CD14-positive monocyte (primary cell): Measurements from ENCODE around the gene SLC24A3. TPM values are rescaled to one million over a fixed set of nuclear protein-coding genes. Genes with fewer than 3 reads are reported as not detected.
A peak's percentile ranks its signal among the peaks of the same experiment; 100 is the strongest.

ENCODE experiments used
- DNase-seq, 3 donors: peaks; one replicate each; pipeline ENCODE4 v3.0.0-alpha.2; 2011 to 2022
- H2AFZ ChIP-seq: 2 replicates; pipeline ENCODE4 v1.6.0; 2012; ENCODE audit warnings: mild to moderate bottlenecking, low read depth, low read length, inconsistent platforms; ENCODE audit not compliant: insufficient read depth, poor library complexity, severe bottlenecking
- H3K27ac ChIP-seq, 2 donors: 1 replicate in 1 of 2; 2 replicates in 1 of 2; pipeline ENCODE4 v1.5.1; 2012 to 2013; ENCODE audit warnings: low read length in 2 of 2, control low read depth in 1 of 2, inconsistent platforms in 1 of 2, low read depth in 1 of 2, mild to moderate bottlenecking in 1 of 2
- H3K27me3 ChIP-seq, 2 donors: one replicate each; pipeline versions ENCODE4 v1.6.0 to v1.6.1; 2011 to 2013; ENCODE audit warnings: low read length in 2 of 2; ENCODE audit not compliant: control insufficient read depth in 2 of 2, insufficient read depth in 2 of 2
- H3K36me3 ChIP-seq, 2 donors: replicated peaks in 1 of 2; 1 replicate in 1 of 2; 2 replicates in 1 of 2; pipeline versions ENCODE4 v1.5.1 to v1.6.1; 2012 to 2013; ENCODE audit warnings: low read length in 2 of 2, control low read depth in 1 of 2, inconsistent platforms in 1 of 2, mild to moderate bottlenecking in 1 of 2; ENCODE audit not compliant: insufficient read depth in 2 of 2, control insufficient read depth in 1 of 2
- H3K4me1 ChIP-seq, 2 donors: 1 replicate in 1 of 2; 2 replicates in 1 of 2; pipeline versions ENCODE4 v1.5.1 to v1.6.1; 2012 to 2013; ENCODE audit warnings: low read length in 2 of 2, control low read depth in 1 of 2, inconsistent platforms in 1 of 2, mild to moderate bottlenecking in 1 of 2, moderate library complexity in 1 of 2; ENCODE audit not compliant: insufficient read depth in 2 of 2, control insufficient read depth in 1 of 2
- H3K4me2 ChIP-seq: replicated peaks from 2 replicates; pipeline ENCODE3; 2012; ENCODE audit warnings: low read length, moderate library complexity, mild to moderate bottlenecking; ENCODE audit not compliant: poor library complexity, severe bottlenecking; ENCODE audit errors: extremely low read depth
- H3K4me3 ChIP-seq, 3 experiments: fragments of 200-600 bp in 1 of 3; sonication (generic) in 1 of 3; replicated peaks in 1 of 3; 1 replicate in 2 of 3; 2 replicates in 1 of 3; pipeline ENCODE4 v1.5.1; 2011 to 2013; ENCODE audit warnings: low read length in 3 of 3, mild to moderate bottlenecking in 3 of 3, control low read depth in 2 of 3, low read depth in 2 of 3, inconsistent platforms in 1 of 3, moderate library complexity in 1 of 3
- H3K79me2 ChIP-seq: 2 replicates; pipeline ENCODE4 v1.6.0; 2012; ENCODE audit warnings: mild to moderate bottlenecking, control low read depth, inconsistent platforms, low read length, moderate library complexity; ENCODE audit not compliant: insufficient read depth
- H3K9ac ChIP-seq: 2 replicates; pipeline ENCODE4 v1.6.0; 2017; ENCODE audit warnings: low read length, mild to moderate bottlenecking; ENCODE audit not compliant: insufficient read depth, poor library complexity, severe bottlenecking
- H3K9me3 ChIP-seq, 2 donors: replicated peaks in 1 of 2; 1 replicate in 1 of 2; 2 replicates in 1 of 2; pipeline versions ENCODE4 v1.5.1 to v1.6.1; 2012 to 2013; ENCODE audit warnings: low read length in 2 of 2, control low read depth in 1 of 2; ENCODE audit not compliant: control insufficient read depth in 1 of 2, insufficient read depth in 1 of 2
- H4K20me1 ChIP-seq: 2 replicates; pipeline ENCODE4 v1.6.0; 2012; ENCODE audit warnings: mild to moderate bottlenecking, low read length, control low read depth, moderate library complexity; ENCODE audit not compliant: insufficient read depth
- H3K27ac Mint-ChIP-seq, 7 donors: one replicate each; pipeline ENCODE4 v1.8.0; 2020; ENCODE audit warnings: mild to moderate bottlenecking in 7 of 7, mixed read lengths in 7 of 7, moderate library complexity in 6 of 7, inconsistent platforms in 2 of 7
- H3K27me3 Mint-ChIP-seq, 3 donors: one replicate each; pipeline ENCODE4 v1.8.0; 2021 to 2022; ENCODE audit warnings: low read depth in 3 of 3, mild to moderate bottlenecking in 3 of 3, mixed read lengths in 3 of 3, moderate library complexity in 3 of 3, inconsistent platforms in 1 of 3
- H3K36me3 Mint-ChIP-seq, 2 donors: one replicate each; pipeline ENCODE4 v1.8.0; 2020; ENCODE audit warnings: mixed read lengths in 2 of 2, inconsistent platforms in 1 of 2, mild to moderate bottlenecking in 1 of 2
- H3K4me1 Mint-ChIP-seq: one replicate; pipeline ENCODE4 v1.8.0; 2020; ENCODE audit warnings: mild to moderate bottlenecking, mixed read lengths
- H3K4me3 Mint-ChIP-seq, 2 donors: one replicate each; pipeline ENCODE4 v1.8.0; 2020; ENCODE audit warnings: mild to moderate bottlenecking in 2 of 2, mixed read lengths in 2 of 2, moderate library complexity in 1 of 2
- H3K9me3 Mint-ChIP-seq, 7 donors: one replicate each; pipeline ENCODE4 v1.8.0; 2020 to 2022; ENCODE audit warnings: mixed read lengths in 7 of 7, mild to moderate bottlenecking in 6 of 7, moderate library complexity in 6 of 7, inconsistent platforms in 2 of 7
- WGBS: methylation state at CpG from one replicate; pipeline ENCODE4 v1.1.5; 2013; ENCODE audit warnings: missing lambda C conversion rate; ENCODE audit not compliant: insufficient coverage; 5-methylcytosine and 5-hydroxymethylcytosine counted together
- intact Hi-C, 2 donors: fragments of 100-400 bp; cut with micrococcal nuclease; formaldehyde crosslinking; loops; one replicate each; pipeline versions ENCODE4 v1.15.0 to v1.15.1; 2023
- polyA plus RNA-seq, 3 donors: library from polyadenylated mRNA; depleted of rRNA in 1 of 3; unstranded in 2 of 3; stranded (reverse) in 1 of 3; fragments of 300-500 nt in 2 of 3; fragments of >200 nt in 1 of 3; fragmentation: Illumina TruSeq in 2 of 3; gene quantifications; 1 replicate in 2 of 3; 2 replicates in 1 of 3; pipeline ENCODE4 v1.2.3, GENCODE V29; 2012 to 2021
- TF ChIP-seq, protein P1 (sequence below): fragments of 200-600 bp; IDR thresholded peaks from one replicate; pipeline ENCODE4 v1.8.0; 2022; ENCODE audit warnings: antibody characterized with exemption, mild to moderate bottlenecking

SLC24A3 gene
- polyA plus RNA-seq, 3 donors: 0.04 to 0.08 TPM; not detected in 1

DNA sequence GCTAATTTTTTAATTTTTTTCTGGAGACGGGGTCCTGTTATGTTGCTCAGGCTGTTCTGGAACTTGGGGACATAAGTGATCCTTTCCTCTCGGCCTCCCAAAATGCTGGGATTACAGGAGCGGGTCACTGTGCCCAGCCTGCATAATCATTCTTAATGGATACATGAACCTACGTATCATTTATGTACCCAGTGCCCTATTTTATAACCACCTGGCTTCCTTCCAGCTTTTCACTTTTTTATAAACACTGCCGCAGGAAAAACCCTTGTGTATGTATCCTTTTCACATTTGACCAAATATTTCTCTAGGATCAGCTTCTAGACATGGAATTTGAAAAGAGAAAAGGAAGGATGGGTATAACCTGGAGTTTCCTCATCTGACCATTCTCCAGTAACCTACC, 460.1 kb downstream of the SLC24A3 start:
- 100% methylated on average over 3 of the region's 5 CpGs for WGBS

DNA sequence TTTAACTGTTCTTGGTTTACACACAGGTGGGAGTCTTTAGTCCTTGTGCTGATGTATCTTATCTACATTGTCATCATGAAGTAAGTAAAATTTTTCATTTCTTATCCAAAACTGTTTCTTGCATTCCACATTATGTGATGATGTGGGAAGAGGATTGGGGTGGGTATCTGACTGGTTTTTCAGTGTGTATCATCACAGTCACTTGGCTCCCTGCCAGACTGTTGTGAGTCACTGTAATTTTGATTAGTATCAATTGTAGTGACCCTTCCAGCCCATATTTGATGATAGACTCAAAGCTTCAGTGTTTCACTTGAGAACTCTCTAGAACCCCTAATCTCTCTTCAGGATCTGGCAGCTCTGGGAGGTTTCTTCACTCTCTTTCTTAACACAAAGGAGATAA, 461.1 kb downstream of the SLC24A3 start:
- no peak overlapping the region for H3K4me2 ChIP-seq
- no peak overlapping the region for H3K27ac ChIP-seq
- H3K27ac Mint-ChIP-seq: no peak overlapping the region
- H3K9me3 ChIP-seq: no peaks in the 10 kb centered on the region
- DNase-seq: peak in 1 of 3 donors; percentile 20
- no peak overlapping the region for H3K9ac ChIP-seq
- H3K4me3 ChIP-seq: no peak overlapping the region
- no peaks in the 10 kb centered on the region for H3K36me3 Mint-ChIP-seq
- peaks cover 0 to 5% (median 0%) of the 10 kb centered on the region in 7 donors for H3K9me3 Mint-ChIP-seq
- no peaks in the 10 kb centered on the region for H3K27me3 ChIP-seq
- H4K20me1 ChIP-seq: no peaks in the 10 kb centered on the region
- intact Hi-C loops: no loop called here
- H3K27me3 Mint-ChIP-seq: peaks cover 0 to 3% (median 1%) of the 10 kb centered on the region in 3 donors
- no peaks in the 10 kb centered on the region for H3K79me2 ChIP-seq
- no peak overlapping the region for H3K4me3 Mint-ChIP-seq
- TF ChIP-seq, protein P1, sequence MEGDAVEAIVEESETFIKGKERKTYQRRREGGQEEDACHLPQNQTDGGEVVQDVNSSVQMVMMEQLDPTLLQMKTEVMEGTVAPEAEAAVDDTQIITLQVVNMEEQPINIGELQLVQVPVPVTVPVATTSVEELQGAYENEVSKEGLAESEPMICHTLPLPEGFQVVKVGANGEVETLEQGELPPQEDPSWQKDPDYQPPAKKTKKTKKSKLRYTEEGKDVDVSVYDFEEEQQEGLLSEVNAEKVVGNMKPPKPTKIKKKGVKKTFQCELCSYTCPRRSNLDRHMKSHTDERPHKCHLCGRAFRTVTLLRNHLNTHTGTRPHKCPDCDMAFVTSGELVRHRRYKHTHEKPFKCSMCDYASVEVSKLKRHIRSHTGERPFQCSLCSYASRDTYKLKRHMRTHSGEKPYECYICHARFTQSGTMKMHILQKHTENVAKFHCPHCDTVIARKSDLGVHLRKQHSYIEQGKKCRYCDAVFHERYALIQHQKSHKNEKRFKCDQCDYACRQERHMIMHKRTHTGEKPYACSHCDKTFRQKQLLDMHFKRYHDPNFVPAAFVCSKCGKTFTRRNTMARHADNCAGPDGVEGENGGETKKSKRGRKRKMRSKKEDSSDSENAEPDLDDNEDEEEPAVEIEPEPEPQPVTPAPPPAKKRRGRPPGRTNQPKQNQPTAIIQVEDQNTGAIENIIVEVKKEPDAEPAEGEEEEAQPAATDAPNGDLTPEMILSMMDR: no peak
- H3K36me3 ChIP-seq: no peaks in the 10 kb centered on the region
- peaks cover 34% of the 10 kb centered on the region for H3K4me1 Mint-ChIP-seq
- H2AFZ ChIP-seq: no peak overlapping the region
- peaks cover 26% of the 10 kb centered on the region in 2 donors for H3K4me1 ChIP-seq

More for the DNA sequence above, 460.1 kb downstream of the SLC24A3 start:
- H3K4me3 Mint-ChIP-seq: no peak overlapping the region
- H3K79me2 ChIP-seq: no peaks in the 10 kb centered on the region
- no peaks in the 10 kb centered on the region for H3K9me3 ChIP-seq
- peaks cover 41% of the 10 kb centered on the region for H3K4me1 Mint-ChIP-seq
- no peaks in the 10 kb centered on the region for H4K20me1 ChIP-seq
- no peak overlapping the region for H3K27ac Mint-ChIP-seq
- H3K9me3 Mint-ChIP-seq: peaks cover 0 to 5% (median 0%) of the 10 kb centered on the region in 7 donors
- intact Hi-C loops: no loop called here
- H2AFZ ChIP-seq: no peak overlapping the region
- H3K4me1 ChIP-seq: peaks cover 32 to 33% of the 10 kb centered on the region in 2 donors
- no peak for DNase-seq
- H3K36me3 Mint-ChIP-seq: no peaks in the 10 kb centered on the region
- H3K4me3 ChIP-seq: no peak overlapping the region
- H3K36me3 ChIP-seq: no peaks in the 10 kb centered on the region
- H3K27me3 ChIP-seq: no peaks in the 10 kb centered on the region
- H3K4me2 ChIP-seq: no peak overlapping the region
- TF ChIP-seq, protein P1: no peak
- H3K9ac ChIP-seq: no peak overlapping the region
- H3K27me3 Mint-ChIP-seq: peaks cover 0 to 3% (median 1%) of the 10 kb centered on the region in 3 donors
- H3K27ac ChIP-seq: no peak overlapping the region
